GM12892 (cell line): ENCODE results near the gene DDN.

Experiments
- POLR2A ChIP-seq: IDR thresholded peaks from 2 replicates; pipeline ENCODE4 v1.6.1; 2011; ENCODE audit warnings: low read depth, low read length, control low read depth
- POLR2AphosphoS5 ChIP-seq: IDR thresholded peaks from 2 replicates; pipeline ENCODE4 v1.6.1; 2011; ENCODE audit warnings: low read depth, low read length, control low read depth
- TAF1 ChIP-seq: IDR thresholded peaks from 2 replicates; pipeline ENCODE4 v1.6.1; 2011; ENCODE audit warnings: low read depth, mild to moderate bottlenecking, control low read depth, low read length, borderline replicate concordance

- TF ChIP-seq POLR2AphosphoS5 (no peak), POLR2A (no peak), TAF1 (no peak)
Observed at GRCh38 chr12:48978291-48978740, 20.9 kb downstream of the DDN start, which contains the start of gene WNT1.
